ENCODE results near the gene ABCF1.

GRCh38 chr6:30617565-30618269 is 46.5 kb downstream of the ABCF1 start, which contains the start of gene MRPS18B:
- TF ChIP-seq POLR2A (IDR thresholded peaks at IDR 0.05): peak in 1 of 2 donors; percentile 73
- TF ChIP-seq CTCF (IDR thresholded peaks at IDR 0.05): no peak

Measured in lower leg skin (tissue), 3 donors.